ENCODE measurements around the gene ISM2.
"Not testable (repeated sequence)": the region's sequence is repeated elsewhere in the genome, so short reads cannot be mapped to it uniquely, and the experiment has no call there.

ISM2 gene

GRCh38 chr14:77498120-77498979 is at the start of gene ISM2:
Gene ISM2 (minus strand): TSS chr14:77498816. CDS start chr14:77498793, 23 bp downstream.
- no peak for DNase-seq

DNA sequence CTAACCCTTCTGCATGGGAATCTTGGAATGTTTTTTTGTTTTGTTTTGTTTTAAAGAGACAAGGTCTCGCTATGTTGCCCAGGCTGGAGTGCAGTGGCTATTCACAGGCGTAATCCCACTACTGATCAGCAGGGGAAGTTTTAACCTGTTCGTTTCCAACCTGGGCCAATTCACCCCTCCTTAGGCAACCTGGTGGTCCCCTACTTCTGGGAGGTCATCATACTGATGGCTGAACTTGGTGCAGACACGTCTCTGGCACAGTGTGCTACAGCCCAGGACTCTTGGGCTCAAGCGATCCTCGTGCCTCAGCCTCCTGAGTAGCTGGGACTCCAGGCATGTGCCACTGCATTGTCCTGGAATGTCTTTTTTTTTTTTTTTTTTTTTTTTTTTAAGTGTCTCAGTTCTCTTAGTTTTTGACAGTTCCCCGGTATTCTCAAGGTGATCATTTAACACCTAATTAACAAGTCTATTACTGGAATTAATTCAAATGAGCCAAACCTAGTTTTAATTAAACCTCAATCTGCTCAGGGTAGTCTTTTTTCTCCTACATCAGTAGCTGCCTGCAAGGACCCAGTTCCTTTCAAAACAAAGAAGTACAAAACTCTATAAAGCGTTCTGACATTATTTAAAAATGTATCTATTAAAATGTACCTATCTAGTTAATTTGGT is 49.0 kb upstream of the ISM2 start:
- DNase-seq: no peak

DNA sequence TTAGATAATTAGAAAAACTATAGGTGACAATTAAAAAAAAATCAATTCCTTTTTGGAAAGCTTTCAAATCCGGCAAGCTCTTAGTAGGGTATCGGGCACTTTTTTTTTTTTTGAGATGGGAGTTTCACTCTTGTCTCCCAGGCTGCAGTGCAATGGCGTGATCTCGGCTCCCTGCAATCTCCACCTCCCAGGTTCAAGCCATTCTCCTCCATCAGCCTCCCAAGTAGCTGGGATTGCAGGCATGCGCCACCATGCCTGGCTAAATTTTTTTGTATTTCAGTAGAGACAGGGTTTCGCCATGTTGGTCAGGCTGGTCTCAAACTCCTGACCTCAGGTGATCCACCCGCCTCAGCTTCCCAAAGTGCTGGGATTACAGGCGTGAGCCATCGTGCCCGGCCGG is 46.6 kb upstream of the ISM2 start:
- not testable (repeated sequence) for DNase-seq

- no peak for DNase-seq
These were observed 46.0 kb upstream of the ISM2 start for GRCh38 chr14:77544571-77544970.

DNA sequence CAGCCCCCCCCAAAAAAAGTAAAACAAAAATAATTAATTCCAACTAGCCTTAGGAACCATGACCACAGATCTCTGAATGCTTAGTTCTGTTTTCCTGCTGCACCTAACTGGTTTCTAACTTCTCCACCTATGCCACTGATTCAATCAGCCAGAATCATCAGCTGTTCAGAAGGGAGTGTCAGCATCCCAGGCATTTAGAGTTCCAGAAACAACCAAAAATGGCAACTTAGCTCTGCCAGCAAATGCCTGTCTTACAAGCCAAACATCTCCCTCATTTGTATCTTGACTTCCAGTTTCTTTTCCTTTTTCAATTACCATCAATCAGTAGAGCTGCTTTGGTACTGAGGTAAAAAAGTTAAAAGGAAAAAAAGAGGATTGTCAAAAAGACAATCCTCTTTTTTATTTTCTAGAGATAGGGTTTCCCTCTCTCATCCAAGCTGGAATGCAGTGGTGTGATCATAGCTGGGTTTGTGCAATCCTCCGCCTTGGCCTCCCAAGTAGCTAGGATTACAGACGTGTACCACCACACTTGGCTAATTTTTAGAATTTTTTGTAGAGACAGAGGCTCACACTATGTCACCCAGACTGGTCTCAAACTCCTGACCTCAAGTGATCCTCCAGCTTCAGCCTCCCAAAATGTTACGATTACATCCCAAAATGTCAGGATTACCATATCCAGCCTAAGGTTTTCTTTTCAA is 45.2 kb upstream of the ISM2 start:
- no peak for DNase-seq

DNA sequence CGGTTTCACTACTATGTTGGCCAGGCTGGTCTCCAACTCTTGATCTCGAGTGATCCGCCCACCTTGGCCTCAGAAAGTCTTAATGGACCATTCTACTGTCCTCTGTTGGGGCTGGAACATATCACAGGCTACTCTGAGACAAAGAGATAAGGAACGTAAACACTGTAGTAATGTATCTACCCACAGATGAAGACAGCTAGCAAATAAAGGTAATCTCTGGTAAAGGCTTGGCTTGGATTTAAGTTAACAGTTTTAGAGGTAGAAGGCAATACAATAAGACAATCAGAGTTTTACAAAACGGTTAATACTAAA is 44.6 kb upstream of the ISM2 start:
- DNase-seq: no peak

DNA sequence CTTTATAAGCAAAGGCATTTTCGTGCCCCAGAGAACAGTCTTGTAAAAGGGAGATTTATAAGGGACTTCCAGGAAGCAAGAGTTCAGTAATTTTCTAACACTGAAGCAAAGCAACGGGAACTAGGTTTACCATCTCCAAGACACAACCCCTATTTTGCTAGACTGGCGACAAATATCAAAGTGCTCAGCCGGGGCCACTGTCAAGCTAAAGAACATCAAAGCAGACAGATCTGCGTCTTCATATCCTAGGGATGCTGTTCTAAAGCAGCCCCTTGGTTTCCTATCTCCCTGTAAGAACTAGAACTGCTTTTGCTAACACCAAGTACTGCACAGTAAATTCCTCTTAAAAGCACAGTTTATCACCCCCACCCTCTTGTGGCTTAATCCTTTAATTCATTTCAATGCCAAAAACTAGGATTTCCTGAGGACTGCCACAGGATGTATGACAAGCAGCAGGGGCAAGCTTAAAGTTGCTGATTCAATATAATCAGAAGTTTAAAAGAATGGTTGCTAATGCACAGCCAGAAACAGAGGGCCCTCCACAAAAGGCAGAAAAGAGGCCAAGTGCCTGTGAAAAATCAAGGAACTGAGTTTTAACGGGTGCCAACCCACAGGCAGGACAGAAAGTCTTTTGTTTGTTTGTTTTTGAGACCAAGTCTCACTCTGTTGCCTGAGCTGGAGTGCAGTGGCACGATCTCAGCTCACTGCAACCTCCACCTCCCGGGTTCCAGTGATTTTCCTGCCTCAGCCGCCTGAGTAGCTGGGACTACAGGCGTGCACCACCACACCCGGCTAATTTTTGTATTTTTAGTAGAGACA is 44.0 kb upstream of the ISM2 start:
- DNase-seq: no peak

DNA sequence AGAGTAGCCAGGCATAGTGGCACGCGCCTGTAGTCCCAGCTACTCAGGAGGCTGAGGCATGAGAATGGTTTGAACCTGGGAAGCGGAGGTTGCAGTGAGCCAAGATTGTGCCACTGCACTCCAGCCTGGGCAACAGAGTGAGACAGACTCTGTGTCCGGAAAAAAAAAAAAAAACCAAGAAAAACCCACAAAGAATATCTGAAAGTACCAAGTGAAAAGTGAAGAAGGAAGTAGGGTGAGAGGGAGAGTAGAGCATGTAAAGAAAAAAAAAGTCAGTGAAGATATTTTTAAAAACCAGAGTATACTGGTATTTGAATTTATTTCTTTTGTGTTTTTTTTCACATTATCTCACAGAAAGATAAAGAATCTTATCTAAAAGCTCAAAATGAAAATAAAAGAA is 43.3 kb upstream of the ISM2 start:
- DNase-seq: no peak

GRCh38 chr14:77536951-77537350 is 38.3 kb upstream of the ISM2 start:
- not testable (repeated sequence) for DNase-seq

GRCh38 chr14:77531071-77531470 is 32.5 kb upstream of the ISM2 start:
- no peak for DNase-seq

DNA sequence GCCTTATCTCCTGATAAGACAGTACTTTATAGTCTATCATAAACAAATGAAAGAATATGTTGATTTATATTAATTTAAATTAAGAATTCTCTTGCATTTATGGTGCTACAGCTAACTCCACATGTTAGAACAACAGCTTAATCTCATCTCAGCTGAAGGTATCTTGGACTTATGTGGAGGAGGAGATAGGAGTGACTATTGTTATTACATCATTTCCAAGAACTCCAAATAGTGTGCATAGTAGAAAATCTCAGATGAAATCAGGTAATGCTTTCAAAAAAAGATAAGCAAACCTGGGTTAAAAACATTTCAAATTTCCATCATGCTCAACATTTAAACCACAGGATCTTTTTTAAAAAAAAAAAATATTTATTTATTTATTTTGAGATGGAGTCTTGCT is 31.3 kb upstream of the ISM2 start:
- no peak for DNase-seq

GRCh38 chr14:77529213-77529612 is 30.6 kb upstream of the ISM2 start:
- DNase-seq: no peak

GRCh38 chr14:77528701-77529100 is 30.1 kb upstream of the ISM2 start:
- not testable (repeated sequence) for DNase-seq

DNA sequence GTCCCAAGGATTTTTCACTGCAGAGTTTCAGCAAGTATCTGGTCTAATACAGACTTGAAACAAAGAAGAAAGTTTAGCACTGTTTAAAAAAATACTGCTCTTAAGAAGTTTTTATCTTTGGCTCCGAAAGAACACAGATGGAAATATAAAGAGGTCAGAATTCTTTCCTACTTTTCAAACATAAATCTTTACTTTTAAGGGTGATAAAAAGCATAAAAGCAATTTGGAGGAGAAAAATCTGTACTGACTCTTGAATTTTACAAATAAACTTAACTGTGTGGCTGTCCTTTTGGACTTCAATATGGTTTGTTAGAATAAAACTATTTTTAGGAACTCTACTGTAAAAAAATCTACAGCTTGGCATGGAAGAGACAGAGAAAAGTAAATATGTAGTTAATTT is 27.6 kb upstream of the ISM2 start:
- DNase-seq: no peak

DNA sequence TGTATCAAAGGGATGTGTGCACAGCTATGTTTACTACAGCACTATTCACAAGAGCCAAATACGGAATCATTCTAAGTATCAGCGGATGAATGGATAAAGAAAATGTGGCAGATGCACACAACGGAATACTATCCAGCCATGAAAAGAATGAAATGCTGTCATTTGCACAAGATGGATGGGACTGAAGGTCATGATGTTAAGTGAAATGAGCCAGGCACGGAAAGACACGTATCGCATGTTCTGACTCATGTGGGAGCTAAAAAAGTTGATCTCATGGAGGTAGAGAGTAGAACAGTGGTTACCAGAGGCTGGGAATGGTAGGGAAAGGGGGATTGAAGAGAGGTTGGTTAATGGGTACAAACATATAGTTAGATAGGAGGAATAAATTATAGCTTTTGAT is 25.9 kb upstream of the ISM2 start:
- no peak for DNase-seq

DNA sequence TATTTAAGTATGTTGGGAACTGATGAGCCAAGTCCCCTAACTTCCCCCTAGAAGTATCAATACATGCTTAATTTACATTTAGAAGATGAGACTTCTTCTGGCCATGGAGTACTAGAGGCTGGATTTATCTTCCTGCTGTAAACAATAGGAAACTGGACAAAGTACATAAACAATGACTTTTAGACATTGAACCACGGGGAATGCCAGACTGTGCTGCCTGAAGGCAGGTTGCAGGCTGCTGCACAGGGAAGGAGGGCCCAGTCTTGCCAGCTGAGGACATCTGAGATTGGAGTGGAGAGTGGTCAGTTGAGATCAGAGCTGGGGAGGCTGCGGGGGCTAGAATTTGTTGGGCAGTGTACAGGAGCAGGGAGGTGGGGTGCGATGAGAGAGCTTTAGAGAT is 24.5 kb upstream of the ISM2 start:
- DNase-seq: no peak

GRCh38 chr14:77520555-77520954 is 21.9 kb upstream of the ISM2 start:
- no peak for DNase-seq

DNA sequence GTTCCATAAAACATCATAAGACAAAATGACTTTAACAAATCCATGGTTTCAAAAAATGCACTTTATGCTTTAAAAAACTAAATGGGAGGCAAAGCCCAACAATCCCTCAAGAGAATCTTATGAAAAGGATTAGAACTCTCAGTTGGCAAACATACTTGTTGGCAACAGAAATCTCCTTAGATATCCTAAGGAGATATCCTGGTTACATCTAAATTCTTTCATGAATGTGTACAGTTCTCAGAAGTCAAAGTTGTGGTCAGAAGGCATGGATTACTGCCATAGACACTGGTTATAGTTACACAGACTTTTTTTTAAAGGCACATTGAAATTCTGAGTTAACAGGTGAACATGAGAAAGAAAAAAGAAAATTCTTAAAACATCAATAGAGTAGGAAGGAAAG is 17.5 kb upstream of the ISM2 start:
- DNase-seq: no peak

DNA sequence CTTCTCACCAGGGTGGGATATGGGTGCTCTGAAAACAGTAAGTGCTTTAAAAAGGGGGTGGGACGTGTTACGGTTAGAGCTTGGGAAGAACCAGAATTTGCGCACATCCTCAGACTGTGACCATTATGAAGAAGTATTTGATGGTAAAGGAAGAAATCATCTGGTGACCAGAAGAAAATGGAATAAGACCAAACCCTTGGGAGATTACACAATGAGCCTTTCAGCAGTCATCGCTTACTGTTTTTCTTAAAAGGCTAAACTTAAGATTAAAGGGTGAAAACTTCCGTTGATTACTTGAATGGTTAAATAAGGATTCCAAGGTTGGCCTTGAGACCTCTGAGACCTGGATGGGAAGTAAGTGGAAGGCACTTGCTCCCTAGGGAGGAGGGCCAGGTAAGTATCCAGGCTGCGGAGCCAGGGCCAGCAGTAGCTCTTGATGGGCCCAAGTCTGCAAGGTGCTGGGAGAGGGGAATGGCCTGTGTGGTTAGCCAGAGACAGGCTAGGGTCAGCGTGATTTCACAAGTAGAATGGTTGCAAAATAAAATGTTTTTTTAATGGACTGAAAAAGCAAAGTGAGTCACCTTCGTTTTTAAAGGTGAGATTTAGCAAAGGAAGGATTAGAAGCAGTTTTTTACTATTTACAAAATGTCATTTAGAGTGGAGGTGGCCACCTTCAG is 13.0 kb upstream of the ISM2 start:
- no peak for DNase-seq

DNA sequence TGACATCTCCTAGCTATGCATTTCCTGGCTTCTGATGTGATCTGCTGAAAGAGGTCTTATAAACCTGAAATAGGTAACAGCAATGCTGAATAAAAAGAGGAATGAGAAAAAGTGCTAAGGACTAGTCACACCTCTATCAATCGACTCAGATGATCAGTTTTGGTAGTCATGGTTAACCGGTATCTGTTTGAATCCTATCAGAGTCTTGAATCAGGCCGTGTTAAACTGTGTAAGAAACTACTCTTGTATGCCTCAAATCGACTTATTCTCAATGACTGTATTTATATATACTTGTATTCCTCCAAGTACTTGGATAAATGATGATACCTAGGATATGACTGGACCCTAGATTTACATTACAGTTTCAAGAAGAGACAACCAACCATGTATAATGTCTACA is 10.8 kb upstream of the ISM2 start:
- DNase-seq: no peak

DNA sequence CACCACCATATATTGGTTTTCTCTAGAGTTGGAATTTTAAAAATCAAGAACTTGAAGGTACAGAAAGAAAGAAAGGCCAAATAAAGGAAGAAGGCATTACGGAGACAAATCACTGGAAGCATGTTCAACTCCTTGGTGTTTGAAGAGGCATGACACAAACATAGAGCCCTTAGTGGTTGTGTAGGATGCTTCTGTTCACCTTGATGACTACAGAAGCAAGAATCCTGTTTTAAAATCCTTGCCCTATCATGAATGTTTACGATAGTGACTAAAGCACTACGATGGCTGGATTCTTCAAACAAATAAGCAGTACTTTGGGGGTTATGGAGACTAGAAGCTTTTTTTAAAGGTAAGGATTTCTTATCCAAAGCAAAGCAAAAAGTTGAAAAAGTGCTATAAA is 10.3 kb upstream of the ISM2 start:
- no peak for DNase-seq

GRCh38 chr14:77508249-77508648 is 9.6 kb upstream of the ISM2 start:
- no peak for DNase-seq

GRCh38 chr14:77507762-77508161 is 9.1 kb upstream of the ISM2 start:
- no peak for DNase-seq

Measured in NCI-H1436 treated with DMSO at 0.1 percent for 48 hours (cell line).